ENCODE measurements around the gene CNOT6. TPM values are rescaled to one million over a fixed set of nuclear protein-coding genes. Genes with fewer than 3 reads are reported as not detected.
"Not testable (repeated sequence)": the region's sequence is repeated elsewhere in the genome, so short reads cannot be mapped to it uniquely, and the experiment has no call there.

CNOT6 gene
- total RNA-seq (10 to 100 TPM in 1 of 6 donors, 1 to 10 TPM in 5; 3.8 to 14.1 (median 6.4) TPM), polyA plus RNA-seq (1 to 10 TPM; 4.3 to 6.1 TPM)

DNA sequence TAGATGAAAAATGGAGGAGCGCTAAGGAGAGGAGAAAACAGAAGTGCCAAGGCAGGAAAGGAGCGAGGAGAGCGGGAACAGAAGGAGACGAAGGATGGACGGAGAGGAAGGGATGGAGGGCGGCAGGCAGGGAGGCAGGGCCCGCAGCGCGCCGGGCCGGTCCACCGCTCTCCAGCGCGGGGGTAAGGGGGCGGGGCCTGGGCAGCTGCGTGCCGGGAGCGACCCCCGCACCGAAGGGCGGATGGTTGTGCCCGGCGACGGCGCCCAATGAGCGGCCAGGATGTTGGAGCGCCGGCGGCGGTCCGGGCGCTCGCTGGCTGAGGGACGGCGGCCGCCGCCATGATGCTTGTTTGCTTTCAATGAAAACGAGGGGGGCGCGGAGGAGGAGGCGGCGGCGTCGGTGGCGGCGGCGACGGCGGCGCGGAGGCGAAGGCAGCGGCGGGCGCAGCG is at the start of gene CNOT6:
Gene CNOT6, plus strand, starts transcription at position 320 of the 450 bp plus-strand sequence. CDS start 34,898 bp downstream, outside the sequence.
- H3K4me3 ChIP-seq, result peak within 1 kb of the TSS; percentile 82 to 99 (median 99)
- FAIRE-seq, result no peak
- H3K4me1 ChIP-seq, result peaks cover 0 to 12% (median 10%) of the 10 kb centered on the region in 3 donors
- H3K27ac ChIP-seq, result peak within 1 kb of the TSS; percentile 81 to 89 (median 86)
- H3K36me3 ChIP-seq, result no peaks in the 10 kb centered on the region
- ATAC-seq, result peak; percentile 99 to 100 (median 100)
- DNase-seq, result peak; percentile 89 to 98 (median 96)
- H3K9me3 ChIP-seq, result no peaks in the 10 kb centered on the region
- TF ChIP-seq, protein P1, sequence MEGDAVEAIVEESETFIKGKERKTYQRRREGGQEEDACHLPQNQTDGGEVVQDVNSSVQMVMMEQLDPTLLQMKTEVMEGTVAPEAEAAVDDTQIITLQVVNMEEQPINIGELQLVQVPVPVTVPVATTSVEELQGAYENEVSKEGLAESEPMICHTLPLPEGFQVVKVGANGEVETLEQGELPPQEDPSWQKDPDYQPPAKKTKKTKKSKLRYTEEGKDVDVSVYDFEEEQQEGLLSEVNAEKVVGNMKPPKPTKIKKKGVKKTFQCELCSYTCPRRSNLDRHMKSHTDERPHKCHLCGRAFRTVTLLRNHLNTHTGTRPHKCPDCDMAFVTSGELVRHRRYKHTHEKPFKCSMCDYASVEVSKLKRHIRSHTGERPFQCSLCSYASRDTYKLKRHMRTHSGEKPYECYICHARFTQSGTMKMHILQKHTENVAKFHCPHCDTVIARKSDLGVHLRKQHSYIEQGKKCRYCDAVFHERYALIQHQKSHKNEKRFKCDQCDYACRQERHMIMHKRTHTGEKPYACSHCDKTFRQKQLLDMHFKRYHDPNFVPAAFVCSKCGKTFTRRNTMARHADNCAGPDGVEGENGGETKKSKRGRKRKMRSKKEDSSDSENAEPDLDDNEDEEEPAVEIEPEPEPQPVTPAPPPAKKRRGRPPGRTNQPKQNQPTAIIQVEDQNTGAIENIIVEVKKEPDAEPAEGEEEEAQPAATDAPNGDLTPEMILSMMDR (IDR thresholded peaks at IDR 0.05), result no peak
- H3K27me3 ChIP-seq, result no peaks in the 10 kb centered on the region
- WGBS, 2 donors, result 1% methylated on average over 28 to 56 of the region's 56 CpGs
- intact Hi-C loops (cut with DNase I), result no loop called here

DNA sequence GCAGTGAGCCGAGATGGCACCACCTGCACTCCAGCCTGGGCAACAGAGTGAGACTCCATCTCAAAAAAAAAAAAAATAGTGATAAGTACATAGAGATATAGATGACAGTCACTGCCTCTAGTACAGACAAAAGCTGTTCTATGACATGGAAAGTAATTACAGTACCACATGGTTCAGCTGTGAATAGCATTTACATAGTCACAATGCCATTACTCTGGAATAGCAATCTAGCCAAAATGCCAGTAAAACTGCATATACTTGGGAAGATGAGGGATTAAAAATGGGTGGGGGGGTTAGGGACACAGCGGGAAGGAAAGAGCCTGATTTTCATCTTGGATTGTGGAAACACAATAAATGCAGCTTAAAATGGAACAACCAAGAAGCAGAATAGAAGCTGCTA is 39.4 kb upstream of the CNOT6 start:
- TF ChIP-seq, protein P1 (IDR thresholded peaks at IDR 0.05), result no peak
- Histone ChIP-seq H3K9me3 (no peaks in the 10 kb centered on the region), H3K4me1 (no peaks in the 10 kb centered on the region), H3K36me3 (no peaks in the 10 kb centered on the region), H3K27ac (no peak overlapping the region), H3K27me3 (no peaks in the 10 kb centered on the region), H3K4me3 (no peak overlapping the region)
- 69 to 73% methylated on average over 2 of the region's 2 CpGs for WGBS, 2 donors
- intact Hi-C loops (cut with DNase I), result no loop called here
- DNase-seq (no peak), ATAC-seq (no peak), FAIRE-seq (no peak)

DNA sequence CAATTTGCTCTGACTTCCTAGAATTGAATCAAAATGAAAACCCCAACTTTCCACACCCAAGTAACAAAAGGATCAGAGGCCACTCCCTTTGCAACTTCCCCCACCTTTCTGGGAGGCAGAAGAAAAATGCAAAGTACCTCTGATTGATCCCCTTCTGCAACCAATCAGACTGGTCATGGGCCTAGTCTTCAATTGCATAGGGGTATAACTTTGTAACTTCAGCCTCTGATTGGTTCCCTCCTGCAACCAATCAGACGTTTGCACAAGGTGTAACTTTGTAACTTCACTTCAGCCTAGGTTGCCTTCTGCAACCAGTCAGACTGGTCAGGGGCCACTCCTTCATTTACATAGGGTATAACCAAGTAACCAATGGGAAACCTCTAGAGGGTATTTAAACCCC is 38.3 kb upstream of the CNOT6 start:
- H3K27me3 ChIP-seq, result no peaks in the 10 kb centered on the region
- ATAC-seq (no peak), DNase-seq (no peak), FAIRE-seq (no peak)
- H3K4me3 ChIP-seq, result no peak overlapping the region
- no peaks in the 10 kb centered on the region for H3K4me1 ChIP-seq
- no peak overlapping the region for H3K27ac ChIP-seq
- intact Hi-C loops (cut with DNase I), result no loop called here
- TF ChIP-seq, protein P1 (IDR thresholded peaks at IDR 0.05), result no peak
- 50 to 65% methylated on average over 1 of the region's 1 CpG for WGBS, 2 donors
- no peaks in the 10 kb centered on the region for H3K9me3 ChIP-seq
- H3K36me3 ChIP-seq, result no peaks in the 10 kb centered on the region

DNA sequence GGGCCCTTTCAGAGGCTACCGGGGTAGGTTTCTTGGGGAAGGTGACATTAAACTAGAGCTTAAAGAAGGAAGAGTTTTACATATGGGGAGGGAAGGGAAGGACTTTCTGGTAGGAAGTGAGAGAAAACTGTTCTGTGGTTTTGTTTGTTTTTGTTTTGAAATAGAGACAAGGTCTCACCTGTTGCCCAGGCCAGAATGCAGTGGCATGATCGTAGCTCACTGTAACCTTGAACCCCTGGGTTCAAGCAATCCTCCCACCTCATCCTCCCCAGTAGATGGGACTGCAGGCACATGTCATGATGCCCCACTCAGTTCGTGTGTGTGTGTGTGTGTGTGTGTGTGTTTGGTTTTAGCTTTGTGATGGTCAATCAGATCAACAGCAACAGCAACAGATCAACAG is 37.4 kb upstream of the CNOT6 start:
- WGBS, 2 donors, result 43 to 50% methylated on average over 3 of the region's 3 CpGs
- no peak for FAIRE-seq
- H3K27me3 ChIP-seq, result no peaks in the 10 kb centered on the region
- ATAC-seq, result no peak
- H3K4me1 ChIP-seq, result no peaks in the 10 kb centered on the region
- intact Hi-C loops (cut with DNase I), result no loop called here
- no peak for DNase-seq
- TF ChIP-seq, protein P1 (IDR thresholded peaks at IDR 0.05), result no peak
- no peaks in the 10 kb centered on the region for H3K36me3 ChIP-seq
- no peak overlapping the region for H3K27ac ChIP-seq
- H3K4me3 ChIP-seq, result no peak overlapping the region
- no peaks in the 10 kb centered on the region for H3K9me3 ChIP-seq

DNA sequence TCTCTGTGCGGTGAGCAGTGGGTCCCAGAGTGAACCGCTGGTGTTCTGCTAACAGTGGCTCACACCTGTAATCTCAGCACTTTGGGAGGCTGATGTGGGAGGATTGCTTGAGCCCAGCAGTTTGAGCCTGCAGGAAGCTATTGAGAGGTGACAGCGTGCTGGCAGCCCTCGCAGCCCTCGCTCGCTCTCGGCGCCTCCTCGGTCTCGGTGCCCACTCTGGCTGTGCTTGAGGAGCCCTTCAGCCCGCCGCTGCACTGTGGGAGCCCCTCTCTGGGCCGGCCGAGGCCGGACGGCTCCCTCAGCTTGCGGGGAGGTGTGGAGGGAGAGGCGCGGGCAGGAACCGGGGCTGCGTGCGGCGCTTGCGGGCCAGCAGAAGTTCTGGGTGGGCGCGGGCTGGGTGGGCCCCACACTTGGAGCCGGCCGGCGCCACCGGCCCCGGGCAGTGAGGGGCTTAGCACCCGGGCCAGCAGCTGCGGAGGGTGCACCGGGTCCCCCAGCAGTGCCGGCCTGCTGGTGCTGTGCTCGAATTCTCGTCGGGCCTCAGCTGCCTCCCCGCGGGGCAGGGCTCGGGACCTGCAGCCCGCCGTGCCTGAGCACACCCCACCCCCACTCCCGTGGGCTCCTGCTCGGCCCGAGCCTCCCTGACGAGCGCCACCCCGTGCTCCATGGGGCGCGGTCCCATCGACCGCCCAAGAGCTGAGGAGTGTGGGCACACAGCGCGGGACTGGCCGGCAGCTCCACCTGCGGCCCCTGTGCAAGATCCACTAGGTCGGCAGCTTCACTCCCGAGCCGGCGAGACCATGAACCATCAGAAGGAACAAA is 35.1 kb upstream of the CNOT6 start:
- H3K27ac ChIP-seq; H3K4me3 ChIP-seq; FAIRE-seq; H3K9me3 ChIP-seq; intact Hi-C loops (cut with DNase I); H3K27me3 ChIP-seq; H3K36me3 ChIP-seq; H3K4me1 ChIP-seq; DNase-seq; ATAC-seq: not testable (repeated sequence)
- WGBS, 2 donors, result 95 to 96% methylated on average over 52 to 61 of the region's 61 CpGs

DNA sequence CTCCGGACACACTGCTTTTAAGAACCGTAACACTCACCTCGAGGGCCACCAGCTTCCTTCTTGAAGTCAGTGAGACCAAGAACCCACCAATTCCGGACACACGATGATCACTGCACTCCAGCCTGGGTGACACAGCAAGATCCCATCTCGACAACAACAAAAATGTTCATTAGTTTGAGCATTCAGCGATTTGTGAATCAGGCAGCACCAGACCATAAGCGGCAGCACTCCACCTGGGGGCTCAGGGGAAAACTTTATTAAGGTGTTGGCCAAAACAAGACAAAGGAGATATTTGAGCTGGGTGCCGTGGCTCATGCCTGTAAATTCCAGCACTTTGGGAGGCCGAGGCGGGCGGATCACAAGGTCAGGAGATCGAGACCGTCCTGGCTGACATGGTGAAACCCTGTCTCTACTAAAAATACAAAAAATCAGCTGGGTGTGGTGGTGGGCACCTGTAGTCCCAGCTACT is 34.5 kb upstream of the CNOT6 start:
- H3K27ac ChIP-seq; DNase-seq; ATAC-seq; H3K36me3 ChIP-seq; H3K4me3 ChIP-seq; H3K9me3 ChIP-seq; intact Hi-C loops (cut with DNase I); H3K27me3 ChIP-seq; H3K4me1 ChIP-seq; FAIRE-seq: not testable (repeated sequence)
- 88 to 92% methylated on average over 14 of the region's 14 CpGs for WGBS, 2 donors

All from pancreas (tissue), 10 donors.